Adipocyte (in vitro differentiated cells): Measurements from ENCODE around the gene TOE1.
"Not testable (repeated sequence)": the region's sequence is repeated elsewhere in the genome, so short reads cannot be mapped to it uniquely, and the experiment has no call there.

Source experiments
- DNase-seq: peaks from one replicate; pipeline ENCODE4 v3.0.0-alpha.2; 2015; ENCODE audit warnings: low read depth
- H3K27me3 ChIP-seq: replicated peaks from 2 replicates; pipeline ENCODE4 v1.7.0; 2013; ENCODE audit warnings: mild to moderate bottlenecking, low read length, moderate library complexity; ENCODE audit not compliant: control insufficient read depth, insufficient read depth
- H3K36me3 ChIP-seq: 2 replicates; pipeline ENCODE4 v1.7.0; 2013; ENCODE audit warnings: low read length, mild to moderate bottlenecking, moderate library complexity; ENCODE audit not compliant: control insufficient read depth, insufficient read depth, severe bottlenecking
- H3K4me1 ChIP-seq: 2 replicates; pipeline ENCODE4 v1.7.0; 2013; ENCODE audit warnings: mild to moderate bottlenecking, low read length, moderate library complexity; ENCODE audit not compliant: control insufficient read depth, insufficient read depth
- H3K4me3 ChIP-seq: 2 replicates; pipeline ENCODE4 v1.7.0; 2013; ENCODE audit warnings: mild to moderate bottlenecking, low read length, moderate library complexity
- H3K9ac ChIP-seq: 2 replicates; pipeline ENCODE4 v1.7.0; 2013; ENCODE audit warnings: mild to moderate bottlenecking, low read length, moderate library complexity
- H3K9me3 ChIP-seq: 2 replicates; pipeline ENCODE4 v1.7.0; 2013; ENCODE audit warnings: mild to moderate bottlenecking, low read length, moderate library complexity; ENCODE audit not compliant: control insufficient read depth

The TOE1 gene

GRCh38 chr1:45384213-45384612, 44.2 kb downstream of the TOE1 start:
- not testable (repeated sequence) for DNase-seq, H3K4me1 ChIP-seq, H3K4me3 ChIP-seq, H3K9ac ChIP-seq, H3K9me3 ChIP-seq, H3K36me3 ChIP-seq, H3K27me3 ChIP-seq

GRCh38 chr1:45385302-45385701, 45.3 kb downstream of the TOE1 start:
- no peak overlapping the region for H3K9ac ChIP-seq
- H3K4me1 ChIP-seq: no peaks in the 10 kb centered on the region
- no peak for DNase-seq
- H3K9me3 ChIP-seq: no peaks in the 10 kb centered on the region
- H3K4me3 ChIP-seq: no peak overlapping the region
- no peaks in the 10 kb centered on the region for H3K27me3 ChIP-seq
- no peaks in the 10 kb centered on the region for H3K36me3 ChIP-seq

GRCh38 chr1:45386219-45386618, 46.2 kb downstream of the TOE1 start:
- DNase-seq: no peak
- Histone ChIP-seq H3K9ac (no peak overlapping the region), H3K4me3 (no peak overlapping the region), H3K27me3 (no peaks in the 10 kb centered on the region), H3K36me3 (no peaks in the 10 kb centered on the region), H3K9me3 (no peaks in the 10 kb centered on the region), H3K4me1 (no peaks in the 10 kb centered on the region)
